ENCODE data around the gene PCDH15.

DNA sequence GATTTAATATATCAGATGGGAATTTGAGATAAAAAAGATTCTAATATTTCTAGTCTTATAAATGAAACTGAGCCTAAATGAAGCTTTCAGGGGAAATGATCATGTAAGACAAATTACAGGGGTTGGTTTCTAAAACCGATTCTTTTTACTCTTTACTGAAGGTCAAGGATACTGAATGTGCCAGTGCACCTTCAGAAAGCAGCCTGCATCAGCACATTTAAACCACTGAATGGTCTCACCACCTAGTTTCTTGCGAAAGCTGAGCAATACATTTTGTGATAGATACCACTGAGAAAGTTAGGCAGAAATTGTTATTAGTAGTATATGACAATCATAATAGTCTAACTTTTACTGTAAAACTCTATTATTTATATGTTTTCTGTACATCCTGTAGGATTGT is 180.7 kb downstream of the PCDH15 start:
- TF ChIP-seq, protein P1, sequence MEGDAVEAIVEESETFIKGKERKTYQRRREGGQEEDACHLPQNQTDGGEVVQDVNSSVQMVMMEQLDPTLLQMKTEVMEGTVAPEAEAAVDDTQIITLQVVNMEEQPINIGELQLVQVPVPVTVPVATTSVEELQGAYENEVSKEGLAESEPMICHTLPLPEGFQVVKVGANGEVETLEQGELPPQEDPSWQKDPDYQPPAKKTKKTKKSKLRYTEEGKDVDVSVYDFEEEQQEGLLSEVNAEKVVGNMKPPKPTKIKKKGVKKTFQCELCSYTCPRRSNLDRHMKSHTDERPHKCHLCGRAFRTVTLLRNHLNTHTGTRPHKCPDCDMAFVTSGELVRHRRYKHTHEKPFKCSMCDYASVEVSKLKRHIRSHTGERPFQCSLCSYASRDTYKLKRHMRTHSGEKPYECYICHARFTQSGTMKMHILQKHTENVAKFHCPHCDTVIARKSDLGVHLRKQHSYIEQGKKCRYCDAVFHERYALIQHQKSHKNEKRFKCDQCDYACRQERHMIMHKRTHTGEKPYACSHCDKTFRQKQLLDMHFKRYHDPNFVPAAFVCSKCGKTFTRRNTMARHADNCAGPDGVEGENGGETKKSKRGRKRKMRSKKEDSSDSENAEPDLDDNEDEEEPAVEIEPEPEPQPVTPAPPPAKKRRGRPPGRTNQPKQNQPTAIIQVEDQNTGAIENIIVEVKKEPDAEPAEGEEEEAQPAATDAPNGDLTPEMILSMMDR (IDR thresholded peaks at IDR 0.05): no peak
- TF ChIP-seq POLR2A (IDR thresholded peaks at IDR 0.05): no peak
